K562 (cell line): ENCODE measurements around the gene CORO2A. TPM values are rescaled to one million over a fixed set of nuclear protein-coding genes. Genes with fewer than 3 reads are reported as not detected.

Source experiments
- ATAC-seq: fragments of 200-7000 bp; cut with Tn5 transposase; 3 replicates; pipeline ENCODE4 v1.9.1; 2020; ENCODE audit warnings: moderate library complexity
- BruUV-seq: library from RNA; stranded (reverse); fragments of 400-500 nt; replicated peaks from 2 replicates; lab custom pipeline; 2021; lab: Mats Ljungman, UMichigan
- CTCF ChIA-PET: fragments of 300-600 bp; formaldehyde crosslinking; extraction: SDS; loops from one replicate; lab custom pipeline; 2021; ENCODE audit warnings: low intra/inter-chr PET ratio; lab: Yijun Ruan, JAX
- POLR2A ChIA-PET: fragments of 300-600, 350-650 bp; sonication (Branson Sonifier 250); formaldehyde crosslinking; extraction: SDS; loops from one replicate; lab custom pipeline; 2021; ENCODE audit warnings: antibody characterized with exemption, inconsistent platforms; lab: Yijun Ruan, JAX
- DNase-seq, 4 experiments: peaks; one replicate each; pipeline versions ENCODE4 v3.0.0 to v3.0.0-alpha.2; 2011 to 2018; ENCODE audit warnings: low spot score in 3 of 4, mixed read lengths in 3 of 4; ENCODE audit errors: extremely low read depth in 1 of 4
- FAIRE-seq: peaks from 2 replicates; lab custom pipeline; 2011; peaks lifted over from hg19 to GRCh38; lab: Jason Lieb, UNC
- H2AFZ ChIP-seq: 2 replicates; pipeline ENCODE4 v1.6.0; 2011; ENCODE audit warnings: low read depth, low read length, control low read depth, inconsistent platforms
- H3K27ac ChIP-seq: fragments of 200-600 bp; 3 replicates; pipeline ENCODE4 v1.8.0; 2011; ENCODE audit warnings: low read depth, mild to moderate bottlenecking, control low read depth, inconsistent platforms, low read length, moderate library complexity, mixed read lengths; ENCODE audit errors: extremely low read depth
- H3K27me3 ChIP-seq, 2 experiments: fragments of 300-600 bp in 1 of 2; 2 replicates in 1 of 2; 3 replicates in 1 of 2; pipeline versions ENCODE4 v1.6.0 to v1.8.0; 2011; ENCODE audit warnings: inconsistent platforms in 2 of 2, low read length in 2 of 2, mild to moderate bottlenecking in 1 of 2, mixed read lengths in 1 of 2, moderate library complexity in 1 of 2; ENCODE audit not compliant: control insufficient read depth in 2 of 2, insufficient read depth in 2 of 2
- H3K36me3 ChIP-seq: fragments of 300-600 bp; 3 replicates; pipeline ENCODE4 v1.8.0; 2011; ENCODE audit warnings: mild to moderate bottlenecking, low read length, inconsistent platforms; ENCODE audit not compliant: control insufficient read depth, insufficient read depth
- H3K4me1 ChIP-seq, 2 experiments: fragments of 200-600 bp in 1 of 2; replicated peaks in 1 of 2; 2 replicates in 1 of 2; 3 replicates in 1 of 2; pipeline versions ENCODE4 v1.5.1 to v1.8.0; 2011; ENCODE audit warnings: inconsistent platforms in 2 of 2, low read length in 2 of 2, mild to moderate bottlenecking in 1 of 2, mixed read lengths in 1 of 2, moderate library complexity in 1 of 2; ENCODE audit not compliant: control insufficient read depth in 2 of 2, insufficient read depth in 2 of 2
- H3K4me2 ChIP-seq: 2 replicates; pipeline ENCODE4 v1.6.1; 2011; ENCODE audit warnings: low read length, control low read depth, inconsistent platforms, mixed read lengths; ENCODE audit not compliant: insufficient read depth
- H3K4me3 ChIP-seq: fragments of 200-600 bp; sonication (generic), shearing (Covaris generic); 2 replicates; pipeline ENCODE4 v1.5.1; 2016; ENCODE audit warnings: control low read depth, inconsistent platforms
- H3K79me2 ChIP-seq: fragments of 200-600 bp; 3 replicates; pipeline ENCODE4 v1.8.0; 2011; ENCODE audit warnings: low read length, inconsistent platforms; ENCODE audit not compliant: control insufficient read depth, insufficient read depth
- H3K9ac ChIP-seq, 2 experiments: 2 replicates each; pipeline versions ENCODE4 v1.6.0 to v1.6.1; 2011; ENCODE audit warnings: low read depth in 2 of 2, low read length in 2 of 2, control low read depth in 1 of 2, inconsistent platforms in 1 of 2, mild to moderate bottlenecking in 1 of 2, mixed read lengths in 1 of 2; ENCODE audit not compliant: insufficient read depth in 1 of 2
- H3K9me1 ChIP-seq: one replicate; pipeline ENCODE4 v1.6.0; 2011; ENCODE audit warnings: inconsistent platforms, mild to moderate bottlenecking, low read length, moderate library complexity; ENCODE audit not compliant: control insufficient read depth, insufficient read depth
- H3K9me3 ChIP-seq: replicated peaks from 2 replicates; pipeline ENCODE4 v1.5.1; 2011; ENCODE audit warnings: low read depth, low read length, inconsistent platforms; ENCODE audit not compliant: control insufficient read depth, insufficient read depth
- H4K20me1 ChIP-seq: replicated peaks from 2 replicates; pipeline ENCODE4 v1.6.1; 2011; ENCODE audit warnings: low read length, inconsistent platforms, mixed read lengths; ENCODE audit not compliant: control insufficient read depth, insufficient read depth
- HES1 ChIP-seq: fragments of 450-650 bp; IDR thresholded peaks from 2 replicates; pipeline ENCODE4 v1.6.1; 2016; ENCODE audit warnings: low read depth, mild to moderate bottlenecking, moderate library complexity
- MCM2 ChIP-seq: fragments of 450-650 bp; IDR thresholded peaks from 2 replicates; pipeline ENCODE4 v1.6.1; 2017; ENCODE audit warnings: low read depth, mild to moderate bottlenecking
- NEUROD1 ChIP-seq: fragments of 150-350 bp; IDR thresholded peaks from 2 replicates; pipeline ENCODE4 v1.6.1; 2014; ENCODE audit warnings: borderline replicate concordance, low read length, low read depth; ENCODE audit not compliant: partially characterized antibody
- POLR2AphosphoS2 ChIP-seq: IDR thresholded peaks from 2 replicates; pipeline ENCODE4 v1.6.1; 2012; ENCODE audit warnings: low read length, improper control_type of control experiment
- POLR2H ChIP-seq: IDR thresholded peaks from 2 replicates; pipeline ENCODE4 v1.6.1; 2016; ENCODE audit warnings: missing genetic modification characterization, low read depth, mild to moderate bottlenecking, control low read depth, missing compliant biosample characterization, moderate library complexity
- SAFB2 ChIP-seq: fragments of 200-400 bp; formaldehyde crosslinking; IDR thresholded peaks from 2 replicates; pipeline ENCODE4 v1.6.1; 2018; ENCODE audit warnings: borderline replicate concordance, low read length, low read depth, moderate library complexity; ENCODE audit not compliant: severe bottlenecking
- ZMIZ1 ChIP-seq, 2 experiments: fragments of 150-350 bp in 1 of 2; IDR thresholded peaks; 2 replicates each; pipeline ENCODE4 v1.6.1; 2012 to 2016; ENCODE audit warnings: low read depth in 2 of 2, low read length in 2 of 2, mild to moderate bottlenecking in 1 of 2, moderate library complexity in 1 of 2
- ZNF133 ChIP-seq: fragments of 250-450 bp; sonication (Bioruptor Pico); IDR thresholded peaks from 2 replicates; pipeline ENCODE4 v1.4.0; 2020; ENCODE audit warnings: mild to moderate bottlenecking
- ZNF707 ChIP-seq: fragments of 250-450 bp; sonication (Bioruptor Pico); conservative IDR thresholded peaks from 2 replicates; pipeline ENCODE4 v1.8.0; 2022; ENCODE audit warnings: inconsistent platforms, mild to moderate bottlenecking, moderate library complexity
- WGBS: fragments of 100-300 bp; shearing (Covaris generic); methylation state at CpG from one replicate; pipeline ENCODE4 v1.1.6; 2016; ENCODE audit warnings: low coverage, mixed read lengths; ENCODE audit not compliant: insufficient coverage; ENCODE audit errors: missing lambda C conversion rate; 5-methylcytosine and 5-hydroxymethylcytosine counted together
- in situ Hi-C: fragments of 300-500 bp; cut with MboI; formaldehyde crosslinking; loops from 4 replicates; pipeline ENCODE4 v1.15.0; 2018; ENCODE audit warnings: inconsistent platforms, mixed read lengths
- intact Hi-C: fragments of 100-400 bp; cut with micrococcal nuclease; formaldehyde crosslinking; loops from 2 replicates; pipeline ENCODE4 v1.14.2; 2022
- polyA plus RNA-seq, 8 experiments: library from polyadenylated mRNA; depleted of rRNA in 4 of 8; stranded (reverse) in 5 of 8; unstranded in 3 of 8; fragments of >200 nt; fragmentation: Nextera tagmentation in 2 of 8; fragmentation: Illumina TruSeq in 1 of 8; extraction: Ambion mirVana in 2 of 8; extraction: Trizol in 1 of 8; gene quantifications; 2 replicates each; pipeline versions ENCODE4 v1.2.1 to v1.2.3, GENCODE V29; 2011 to 2014; ENCODE audit warnings: inconsistent platforms in 1 of 8, missing spikeins in 1 of 8
- total RNA-seq, 7 experiments: library from RNA; depleted of rRNA in 6 of 7; stranded (reverse); fragments of >200 nt in 6 of 7; fragmentation: Illumina TruSeq in 2 of 7; extraction: Trizol in 2 of 7; gene quantifications; 2 replicates each; pipeline versions ENCODE4 v1.2.1 to v1.2.3, GENCODE V29; 2011 to 2021; ENCODE audit warnings: low replicate concordance in 1 of 7
- TF ChIP-seq, protein P1 (sequence below), 2 experiments: IDR thresholded peaks; 2 replicates each; pipeline ENCODE4 v1.6.1; 2012; ENCODE audit warnings: improper control_type of control experiment in 2 of 2, low read depth in 2 of 2, low read length in 2 of 2, borderline replicate concordance in 1 of 2

CORO2A gene
- total and polyA plus RNA-seq, 9 of the 15 experiments (the other 6 are each of a cell fraction or from before 2014, with no cell fraction given), result 9.5 to 26.6 (median 18.0) TPM

DNA sequence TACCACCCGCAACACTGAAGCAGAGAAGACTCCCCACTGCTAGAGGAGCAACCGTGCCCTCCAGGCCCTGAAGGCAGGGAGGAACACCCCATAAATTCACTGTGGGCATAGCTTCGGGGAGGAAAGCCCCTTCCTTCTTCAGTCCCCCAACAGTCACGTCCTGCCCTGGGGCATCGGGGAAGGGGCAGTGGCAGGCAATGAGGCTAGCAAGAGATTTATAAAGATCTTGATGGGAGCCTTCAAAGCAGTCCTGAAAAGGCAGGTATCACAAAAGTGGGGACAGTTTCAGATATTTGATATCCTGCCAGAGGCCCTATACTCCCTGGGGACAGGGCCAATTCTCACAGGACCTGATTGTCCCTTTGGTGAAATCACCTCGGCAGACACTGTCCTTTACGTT, 56.5 kb downstream of the CORO2A start:
- FAIRE-seq (no peak), DNase-seq (no peak), ATAC-seq (no peak)
- no TSS peak for BruUV-seq
- TF ChIP-seq ZNF133 (CRISPR knock-in tag) (no peak), SAFB2 (no peak), ZNF707 (no peak), HES1 (no peak), POLR2H (tag) (no peak), NEUROD1 (no peak), POLR2AphosphoS2 (no peak), ZMIZ1 (IDR thresholded peaks at IDR 0.05; ENCODE audit: low read depth in 2 of 2, low read length in 2 of 2) (no peak), MCM2 (no peak)
- TF ChIP-seq, protein P1, sequence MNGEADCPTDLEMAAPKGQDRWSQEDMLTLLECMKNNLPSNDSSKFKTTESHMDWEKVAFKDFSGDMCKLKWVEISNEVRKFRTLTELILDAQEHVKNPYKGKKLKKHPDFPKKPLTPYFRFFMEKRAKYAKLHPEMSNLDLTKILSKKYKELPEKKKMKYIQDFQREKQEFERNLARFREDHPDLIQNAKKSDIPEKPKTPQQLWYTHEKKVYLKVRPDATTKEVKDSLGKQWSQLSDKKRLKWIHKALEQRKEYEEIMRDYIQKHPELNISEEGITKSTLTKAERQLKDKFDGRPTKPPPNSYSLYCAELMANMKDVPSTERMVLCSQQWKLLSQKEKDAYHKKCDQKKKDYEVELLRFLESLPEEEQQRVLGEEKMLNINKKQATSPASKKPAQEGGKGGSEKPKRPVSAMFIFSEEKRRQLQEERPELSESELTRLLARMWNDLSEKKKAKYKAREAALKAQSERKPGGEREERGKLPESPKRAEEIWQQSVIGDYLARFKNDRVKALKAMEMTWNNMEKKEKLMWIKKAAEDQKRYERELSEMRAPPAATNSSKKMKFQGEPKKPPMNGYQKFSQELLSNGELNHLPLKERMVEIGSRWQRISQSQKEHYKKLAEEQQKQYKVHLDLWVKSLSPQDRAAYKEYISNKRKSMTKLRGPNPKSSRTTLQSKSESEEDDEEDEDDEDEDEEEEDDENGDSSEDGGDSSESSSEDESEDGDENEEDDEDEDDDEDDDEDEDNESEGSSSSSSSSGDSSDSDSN (IDR thresholded peaks at IDR 0.05; ENCODE audit: borderline replicate concordance in 1 of 2, low read depth in 2 of 2, low read length in 2 of 2), result no peak
- Histone ChIP-seq H4K20me1 (no peaks in the 10 kb centered on the region), H3K4me2 (no peak overlapping the region), H3K79me2 (no peaks in the 10 kb centered on the region), H3K27ac (no peak overlapping the region), H3K4me1 (no peaks in the 10 kb centered on the region), H3K9ac (no peak overlapping the region), H3K36me3 (peaks cover 63% of the 10 kb centered on the region; the same call in 2 of the 3 replicates), H3K9me1 (no peaks in the 10 kb centered on the region), H3K4me3 (no peak overlapping the region), H3K9me3 (no peaks in the 10 kb centered on the region), H3K27me3 (no peaks in the 10 kb centered on the region), H2AFZ (no peak overlapping the region)
- ChIA-PET CTCF (no interaction called here), POLR2A (interaction anchor here (0.6 to 1.3 kb wide), 2 partner anchors 9 to 230 kb away, joined by 3 to 4 read pairs; no protein-coding TSS in a partner anchor)
- intact Hi-C loops, result no loop called here
- WGBS, result 85% methylated on average over 7 of the region's 7 CpGs
- in situ Hi-C loops, result no loop called here
